HL-60/S4 (cell line): Measurements from ENCODE around the gene MAGI2.

ENCODE experiments used
- in situ Hi-C: fragments of 300-500 bp; cut with MboI; formaldehyde crosslinking; loops from 2 replicates; pipeline ENCODE4 v1.14.3; 2022; ENCODE audit warnings: low sequenced_read_pairs

MAGI2 gene

DNA sequence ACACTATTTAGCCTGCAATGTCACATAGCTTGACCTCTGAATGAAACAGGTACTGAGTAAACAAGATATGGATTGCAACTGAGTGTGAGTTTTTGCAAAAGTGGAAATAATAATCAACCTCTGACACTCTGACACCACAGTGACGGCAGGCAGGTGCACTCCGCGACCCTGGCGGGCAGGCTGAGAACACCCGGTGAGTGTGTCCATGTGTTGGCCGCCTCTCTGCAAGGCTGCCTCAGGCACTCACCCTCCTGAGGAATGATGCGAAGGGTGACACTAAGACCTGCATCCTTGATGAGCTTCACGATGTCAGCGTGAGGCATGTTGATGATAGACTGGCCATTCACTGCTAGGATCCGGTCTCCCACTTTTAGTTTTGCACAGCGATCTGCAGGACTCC is 1318.7 kb downstream of the MAGI2 start:
- in situ Hi-C loops, result no loop called here

DNA sequence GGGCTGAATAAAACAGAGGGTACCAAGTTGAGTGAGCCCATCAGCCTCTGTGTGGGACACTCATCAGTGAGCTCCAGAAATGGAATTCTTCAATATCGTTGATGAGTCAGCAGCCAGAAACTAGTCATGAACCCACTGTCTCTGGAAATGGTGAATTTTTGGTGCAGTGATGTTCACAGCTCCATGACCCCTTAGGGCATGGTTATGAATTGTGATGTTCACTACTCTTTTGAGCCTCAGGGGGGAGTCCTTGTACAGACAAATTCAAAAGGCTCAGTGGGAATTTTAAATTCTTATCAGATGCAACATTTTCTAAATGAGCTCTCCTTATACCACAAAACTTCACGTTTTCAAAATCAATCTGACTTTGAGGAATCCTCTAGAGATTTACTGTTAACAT is 1319.2 kb downstream of the MAGI2 start:
- in situ Hi-C loops, result no loop called here

GRCh38 chr7:78130446-78131215 is 1322.8 kb downstream of the MAGI2 start:
- in situ Hi-C loops, result no loop called here

DNA sequence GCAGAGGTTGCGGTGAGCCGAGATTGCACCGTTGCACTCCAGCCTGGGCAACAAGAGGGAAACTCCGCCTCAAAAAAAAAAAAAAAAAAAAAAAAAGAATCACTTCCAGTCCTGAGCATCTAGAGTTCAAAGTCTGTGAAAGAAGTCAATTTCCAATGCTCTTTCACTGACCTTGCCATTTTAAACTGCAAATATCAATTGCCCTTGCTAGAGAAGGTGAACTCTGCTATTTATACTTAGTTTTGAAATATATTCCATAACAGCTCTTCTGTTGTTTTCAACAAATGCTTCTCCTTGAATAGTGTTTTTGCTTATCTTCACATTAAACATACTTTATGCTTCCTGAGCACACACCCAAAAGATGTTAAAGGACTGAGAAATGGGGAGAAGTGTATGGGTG is 1323.6 kb downstream of the MAGI2 start:
- in situ Hi-C loops, result no loop called here

DNA sequence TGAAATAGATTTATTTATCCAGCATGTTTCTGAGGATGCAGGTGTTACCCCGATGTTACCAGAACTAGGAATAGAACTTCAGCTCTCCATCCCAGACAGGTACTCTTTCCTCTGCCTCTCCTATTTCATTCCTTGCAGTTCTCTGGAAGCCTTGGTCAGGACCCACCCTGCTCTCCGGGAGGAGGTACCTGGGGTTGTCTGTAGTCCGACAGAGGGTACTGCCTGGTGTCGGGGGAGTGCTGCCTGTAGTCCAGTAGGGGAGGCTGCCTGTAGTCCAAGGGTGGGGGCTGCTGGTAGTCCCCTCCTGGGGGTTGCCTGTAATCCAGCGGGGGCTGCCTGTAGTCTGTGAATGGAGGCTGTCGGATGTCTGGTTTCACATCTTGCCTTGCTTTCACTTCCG is 1326.5 kb downstream of the MAGI2 start:
- in situ Hi-C loops, result no loop called here

DNA sequence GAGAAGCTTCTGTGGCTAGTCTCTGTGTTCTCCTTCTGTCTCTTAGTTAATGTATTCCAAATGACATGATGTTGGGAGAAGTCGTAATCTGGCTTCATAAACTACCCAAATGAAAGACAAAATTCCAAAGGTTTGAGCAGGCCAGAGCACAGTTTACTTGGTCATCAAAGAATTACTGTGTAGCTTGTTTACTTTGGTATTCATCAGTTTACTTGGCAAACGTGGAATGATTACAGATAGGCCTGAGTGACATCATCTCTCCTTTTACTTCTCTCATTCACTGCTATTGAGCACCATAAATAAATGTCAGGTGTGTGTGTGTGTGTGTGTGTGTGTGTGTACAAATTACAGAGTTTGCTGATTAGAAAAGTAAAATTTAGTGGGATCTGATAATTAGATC is 1327.6 kb downstream of the MAGI2 start:
- in situ Hi-C loops, result no loop called here

DNA sequence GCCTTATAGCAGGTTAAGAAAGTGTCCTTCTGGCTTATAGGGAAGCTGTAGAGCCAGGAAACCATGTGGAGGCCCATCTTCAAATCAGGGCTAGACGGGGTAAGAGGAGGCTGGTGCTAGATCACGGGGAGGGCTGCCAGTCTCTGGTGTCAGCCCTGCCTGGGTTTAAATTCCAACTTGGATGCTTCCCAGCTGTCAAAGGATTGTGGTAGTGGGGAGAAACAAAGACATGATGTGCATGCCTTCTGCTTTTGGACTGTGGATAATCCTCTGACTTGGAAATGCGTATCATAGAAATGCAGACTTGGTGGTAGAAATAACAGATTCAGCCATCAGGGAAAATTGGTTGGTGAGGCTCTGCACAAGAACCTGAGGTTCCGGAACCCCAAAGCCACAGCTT is 1329.3 kb downstream of the MAGI2 start:
- in situ Hi-C loops, result no loop called here

DNA sequence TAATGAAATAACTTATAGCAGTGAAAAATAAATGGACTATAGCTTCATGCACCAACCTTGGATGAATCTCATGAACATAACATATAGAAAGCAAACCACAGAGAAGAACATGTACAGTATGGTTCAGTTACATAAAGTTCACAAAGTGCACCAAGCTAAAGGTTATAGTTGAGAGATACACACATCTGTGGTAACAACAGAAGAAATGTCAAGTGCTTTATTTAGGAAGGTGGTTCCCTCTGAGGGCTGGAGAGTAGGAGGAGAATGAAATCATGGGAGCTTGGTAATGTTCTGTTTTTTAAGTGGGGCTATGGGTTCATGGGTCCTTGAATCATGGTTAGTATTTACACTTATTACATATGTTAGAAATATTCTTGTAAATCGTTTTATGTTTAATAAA is 1331.6 kb downstream of the MAGI2 start:
- in situ Hi-C loops, result no loop called here

DNA sequence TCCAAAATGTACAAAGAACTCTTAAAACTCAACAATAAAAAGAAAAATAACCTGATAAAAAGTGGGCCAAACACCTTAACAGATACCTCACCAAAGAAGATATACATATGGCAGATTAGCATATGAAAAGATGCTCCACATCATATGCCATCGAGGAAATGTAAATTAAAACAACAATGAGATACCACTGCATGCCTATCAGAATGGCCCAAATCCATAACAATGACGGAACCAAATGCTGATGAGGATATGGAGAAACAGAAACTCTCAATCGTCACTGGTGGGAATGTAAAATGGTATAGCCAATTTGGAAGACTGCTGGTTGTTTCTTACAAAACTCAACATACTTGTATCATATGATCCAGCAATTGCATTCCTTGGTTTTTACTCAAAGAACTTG is 1335.0 kb downstream of the MAGI2 start:
- in situ Hi-C loops, result no loop called here

DNA sequence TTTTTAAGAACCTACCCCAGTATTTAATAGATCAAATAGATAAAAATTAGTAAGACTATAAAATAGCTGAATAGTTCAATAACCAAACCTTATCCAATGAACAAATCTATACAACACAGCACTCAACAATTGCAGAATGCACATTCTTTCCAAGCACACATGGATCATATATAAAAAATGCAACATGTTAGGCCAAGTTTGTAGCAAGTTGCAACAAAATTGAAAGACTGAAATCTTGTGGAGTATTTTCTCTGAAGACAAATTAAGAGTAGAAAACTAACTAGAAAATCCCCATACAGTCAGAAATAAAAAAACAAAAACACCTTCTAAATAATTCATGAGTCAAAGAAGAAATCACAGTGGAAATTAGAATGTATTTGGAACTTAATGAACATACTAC is 1337.6 kb downstream of the MAGI2 start:
- in situ Hi-C loops, result no loop called here

DNA sequence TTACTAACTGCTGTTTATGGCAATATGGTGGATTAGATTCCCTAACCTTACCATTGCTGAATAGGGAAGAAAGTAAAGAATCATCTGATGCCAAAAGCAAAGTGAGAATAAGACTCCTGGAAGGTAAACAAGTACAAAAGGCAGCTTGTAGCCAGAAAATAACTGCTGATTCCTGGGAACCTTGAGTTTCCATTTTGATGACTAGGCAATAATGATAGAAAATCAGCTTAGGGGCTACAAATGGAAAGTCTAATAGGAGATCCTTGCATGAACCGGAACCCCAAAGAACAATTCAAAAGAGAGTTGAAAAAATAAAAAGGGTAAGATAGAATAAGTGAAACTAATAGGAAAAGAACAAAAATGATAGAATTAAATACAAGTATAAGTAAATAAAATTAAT is 1338.5 kb downstream of the MAGI2 start:
- in situ Hi-C loops, result no loop called here

DNA sequence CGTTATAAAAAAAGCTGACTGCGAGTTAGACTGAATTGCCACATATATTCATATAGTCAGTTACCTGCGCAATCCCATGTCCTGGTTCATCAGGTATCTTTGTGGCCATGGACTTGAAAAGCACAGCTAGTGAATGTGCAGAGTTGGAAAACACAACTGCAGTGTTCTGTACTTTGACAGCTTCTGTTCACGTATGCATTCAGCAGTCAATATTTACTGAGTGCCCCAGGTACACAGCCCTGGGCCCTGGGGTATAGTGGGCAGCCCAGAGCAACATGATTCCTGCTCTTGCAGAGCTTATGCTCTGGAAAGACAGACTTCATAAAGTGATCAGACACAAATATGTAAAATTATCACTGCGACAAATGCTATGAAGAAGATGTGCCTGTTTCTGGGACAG is 1341.0 kb downstream of the MAGI2 start:
- in situ Hi-C loops, result no loop called here

DNA sequence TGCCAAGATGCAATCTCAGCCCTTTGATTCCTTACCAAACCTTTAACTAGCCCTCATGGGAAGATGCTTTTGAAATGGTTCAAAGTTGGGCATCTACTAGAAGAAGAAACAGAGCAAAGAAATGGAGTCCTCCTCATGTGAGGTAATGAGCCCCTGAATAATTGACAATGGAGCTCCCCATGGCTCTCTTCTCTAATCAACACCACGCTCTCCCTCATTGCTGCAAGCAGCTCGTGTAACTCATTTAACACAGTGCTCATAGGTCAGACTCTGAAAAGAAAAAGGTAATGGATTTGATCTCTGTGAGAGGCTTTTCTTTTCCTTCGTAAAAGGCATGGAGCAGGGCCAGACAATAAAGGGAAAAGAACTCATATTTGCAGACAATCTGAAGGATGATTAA is 1342.1 kb downstream of the MAGI2 start:
- in situ Hi-C loops, result no loop called here

- in situ Hi-C loops, result no loop called here
Observed at GRCh38 chr7:78103475-78103874, 1350.0 kb downstream of the MAGI2 start.

DNA sequence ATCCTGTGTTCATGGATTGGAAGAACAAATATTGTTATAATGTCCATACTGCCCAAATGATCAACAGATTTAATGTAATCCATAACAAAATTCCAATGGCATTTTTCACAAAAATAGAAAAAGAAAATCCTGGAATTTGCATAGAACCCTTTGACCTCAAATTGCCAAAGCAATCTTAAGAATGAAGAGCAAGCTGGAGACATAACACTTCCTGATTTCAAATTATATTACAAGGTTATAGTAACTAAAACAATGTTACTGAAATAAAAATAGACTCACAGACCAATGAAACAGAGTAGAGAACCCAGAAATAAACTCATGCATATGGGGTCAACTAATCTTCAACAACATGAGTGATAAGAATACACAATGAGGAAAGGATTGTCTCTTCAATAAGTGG is 1352.4 kb downstream of the MAGI2 start:
- in situ Hi-C loops, result no loop called here

GRCh38 chr7:78099715-78100394 is 1353.6 kb downstream of the MAGI2 start:
- in situ Hi-C loops, result no loop called here

DNA sequence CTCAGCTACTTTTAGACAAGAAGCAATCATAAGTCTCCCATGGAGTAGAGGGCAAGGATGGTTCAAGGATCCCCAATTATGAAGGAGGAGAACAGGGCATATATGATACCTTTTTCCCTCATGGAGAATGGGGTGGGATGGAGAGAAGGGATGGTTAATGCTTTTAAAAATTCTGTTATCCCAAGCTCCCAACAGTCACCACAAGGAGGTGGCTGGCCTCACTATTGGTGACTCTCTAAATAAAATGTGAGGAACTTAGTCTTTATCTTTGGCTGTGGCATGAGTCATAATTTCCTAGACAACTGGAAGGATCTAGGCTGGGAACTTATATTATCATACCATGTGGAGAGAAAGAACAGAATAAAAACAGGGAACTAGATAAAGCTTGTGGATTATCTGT is 1357.9 kb downstream of the MAGI2 start:
- in situ Hi-C loops, result no loop called here

DNA sequence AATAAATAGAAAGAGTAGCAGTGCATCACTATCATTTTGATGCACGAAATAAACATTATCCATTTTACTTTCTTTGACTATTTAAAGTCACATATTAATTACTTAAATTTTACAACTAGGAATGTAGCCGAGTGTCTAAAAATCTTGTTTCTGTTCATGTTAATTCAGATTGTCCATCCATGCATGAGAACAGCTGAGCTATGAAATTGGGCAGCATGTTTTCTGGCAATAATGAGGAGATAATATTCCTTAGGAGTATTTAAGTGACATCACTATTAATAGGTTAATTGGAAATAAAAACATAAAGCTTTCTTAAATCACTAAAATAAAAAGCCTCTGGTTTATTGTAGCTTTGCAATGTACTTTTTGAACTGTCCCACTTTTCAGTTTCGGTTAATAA is 1361.1 kb downstream of the MAGI2 start:
- in situ Hi-C loops, result no loop called here

- in situ Hi-C loops, result no loop called here
Observed at GRCh38 chr7:78090616-78091015, 1362.9 kb downstream of the MAGI2 start.

GRCh38 chr7:78083476-78084120 is 1369.9 kb downstream of the MAGI2 start:
- in situ Hi-C loops, result no loop called here

DNA sequence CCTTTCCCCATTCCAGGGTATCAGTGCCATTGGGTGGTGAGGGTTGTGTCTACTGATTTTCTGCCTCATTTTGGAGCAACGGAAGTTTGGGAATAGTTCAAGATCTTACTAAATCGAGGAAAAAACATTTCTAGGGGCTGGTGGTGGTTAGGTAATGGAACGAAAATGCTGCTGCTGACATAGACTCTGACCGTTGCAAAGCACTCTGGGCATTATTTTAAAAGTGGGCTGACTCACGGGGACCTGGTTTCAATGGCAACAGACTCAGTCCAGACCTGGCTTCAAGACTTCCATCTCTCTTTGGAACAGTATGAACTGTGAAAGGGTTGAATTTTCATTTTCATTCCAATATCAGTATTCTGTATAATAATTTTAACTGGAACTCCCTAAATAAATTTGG is 1370.9 kb downstream of the MAGI2 start:
- in situ Hi-C loops, result no loop called here

DNA sequence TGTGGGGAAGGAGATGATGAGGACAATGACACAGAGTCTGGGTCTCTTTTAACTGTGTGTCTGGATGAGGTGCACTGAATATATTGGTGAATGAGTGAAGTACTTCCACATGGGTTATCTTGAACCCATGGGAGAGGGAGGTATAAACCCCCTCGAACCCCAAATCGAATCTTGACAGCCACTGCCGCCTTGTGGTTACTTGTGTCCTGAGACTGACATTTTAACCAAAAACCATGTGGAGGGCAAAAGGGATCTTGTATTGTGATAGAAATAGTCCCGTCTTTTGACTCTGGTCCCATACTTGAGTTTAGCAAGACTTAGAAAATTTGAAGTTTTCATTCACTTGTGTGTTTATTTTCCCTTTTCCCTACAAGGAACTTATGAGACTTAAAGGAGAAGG is 1371.6 kb downstream of the MAGI2 start:
- in situ Hi-C loops, result no loop called here
